HEK293 (cell line): ENCODE results near the gene BCL2.
A peak's percentile ranks its signal among the peaks of the same experiment; 100 is the strongest.

Experiments used
- CTCF ChIA-PET: fragments of 350-600 bp; formaldehyde crosslinking; extraction: SDS; loops from one replicate; lab custom pipeline; 2021; ENCODE audit warnings: antibody characterized with exemption; lab: Yijun Ruan, JAX
- POLR2A ChIA-PET: fragments of 300-600 bp; formaldehyde crosslinking; extraction: SDS; loops from one replicate; lab custom pipeline; 2020; ENCODE audit warnings: antibody characterized with exemption, inconsistent platforms; lab: Yijun Ruan, JAX
- H3K27ac ChIP-seq: fragments of 200-500 bp; sonication (Bioruptor generic); 2 replicates; pipeline ENCODE4 v1.5.1; 2014; ENCODE audit warnings: low read depth, low read length, control low read depth, inconsistent platforms; ENCODE audit errors: extremely low read depth
- H3K36me3 ChIP-seq, 2 experiments: fragments of 200-500 bp in 1 of 2; sonication (Bioruptor generic) in 1 of 2; 1 replicate in 1 of 2; 2 replicates in 1 of 2; pipeline ENCODE4 v1.5.1; 2014 to 2017; ENCODE audit warnings: inconsistent platforms in 2 of 2, low read length in 2 of 2; ENCODE audit not compliant: control insufficient read depth in 2 of 2, insufficient read depth in 1 of 2
- H3K4me1 ChIP-seq: fragments of 200-500 bp; sonication (Bioruptor generic); 2 replicates; pipeline ENCODE4 v1.5.1; 2014; ENCODE audit warnings: mild to moderate bottlenecking, low read length, inconsistent platforms; ENCODE audit not compliant: control insufficient read depth, insufficient read depth
- H3K4me3 ChIP-seq: 2 replicates; pipeline ENCODE4 v1.5.1; 2011; ENCODE audit warnings: low read depth, mild to moderate bottlenecking, control low read depth, low read length, moderate library complexity
- H3K9me3 ChIP-seq: fragments of 200-500 bp; sonication (Bioruptor generic); 2 replicates; pipeline ENCODE4 v1.5.1; 2014; ENCODE audit warnings: low read depth, low read length, inconsistent platforms; ENCODE audit not compliant: control insufficient read depth, insufficient read depth
- BCL6B ChIP-seq: fragments of 450-650 bp; formaldehyde crosslinking; IDR thresholded peaks from 2 replicates; pipeline ENCODE4 v1.5.1; 2017; ENCODE audit warnings: missing biosample characterization, missing genetic modification characterization
- FEZF1 ChIP-seq: fragments of 450-650 bp; formaldehyde crosslinking; IDR thresholded peaks from 2 replicates; pipeline ENCODE4 v1.5.1; 2016; ENCODE audit warnings: missing biosample characterization, missing genetic modification characterization
- GLIS2 ChIP-seq: fragments of 450-650 bp; formaldehyde crosslinking; IDR thresholded peaks from 2 replicates; pipeline ENCODE4 v1.5.1; 2016; ENCODE audit warnings: missing biosample characterization, missing genetic modification characterization
- HOXC10 ChIP-seq: sonication (generic); formaldehyde crosslinking; IDR thresholded peaks from 2 replicates; pipeline ENCODE4 v1.8.1; 2023; ENCODE audit warnings: mild to moderate bottlenecking, missing genetic modification reagents
- SALL2 ChIP-seq: fragments of 450-650 bp; formaldehyde crosslinking; IDR thresholded peaks from 2 replicates; pipeline ENCODE4 v1.5.0; 2017; ENCODE audit warnings: missing biosample characterization, mild to moderate bottlenecking, missing genetic modification characterization, borderline replicate concordance
- SP3 ChIP-seq: fragments of 450-650 bp; formaldehyde crosslinking; IDR thresholded peaks from 2 replicates; pipeline ENCODE4 v1.5.1; 2016; ENCODE audit warnings: missing biosample characterization, missing genetic modification characterization
- YY2 ChIP-seq: fragments of 450-650 bp; formaldehyde crosslinking; IDR thresholded peaks from 2 replicates; pipeline ENCODE4 v1.5.1; 2016; ENCODE audit warnings: missing biosample characterization, missing genetic modification characterization
- ZBTB7A ChIP-seq: fragments of 450-650 bp; formaldehyde crosslinking; IDR thresholded peaks from 2 replicates; pipeline ENCODE4 v1.5.1; 2016; ENCODE audit warnings: low read depth, missing biosample characterization, missing genetic modification characterization
- ZFP41 ChIP-seq: fragments of 450-650 bp; formaldehyde crosslinking; IDR thresholded peaks from 2 replicates; pipeline ENCODE4 v1.5.1; 2016; ENCODE audit warnings: missing biosample characterization, missing genetic modification characterization, borderline replicate concordance
- ZNF148 ChIP-seq: fragments of 450-650 bp; formaldehyde crosslinking; IDR thresholded peaks from 2 replicates; pipeline ENCODE4 v1.5.0; 2017; ENCODE audit warnings: missing biosample characterization, missing genetic modification characterization, borderline replicate concordance
- ZNF157 ChIP-seq: fragments of 450-650 bp; formaldehyde crosslinking; IDR thresholded peaks from 2 replicates; pipeline ENCODE4 v1.5.1; 2016; ENCODE audit warnings: missing biosample characterization, missing genetic modification characterization
- ZNF169 ChIP-seq: fragments of 450-650 bp; formaldehyde crosslinking; IDR thresholded peaks from 2 replicates; pipeline ENCODE4 v1.5.1; 2016; ENCODE audit warnings: missing biosample characterization, missing genetic modification characterization
- ZNF2 ChIP-seq: fragments of 450-650 bp; formaldehyde crosslinking; IDR thresholded peaks from 2 replicates; pipeline ENCODE4 v1.5.1; 2016; ENCODE audit warnings: missing biosample characterization, missing genetic modification characterization
- ZNF214 ChIP-seq: fragments of 450-650 bp; formaldehyde crosslinking; IDR thresholded peaks from 2 replicates; pipeline ENCODE4 v1.5.1; 2017; ENCODE audit warnings: missing biosample characterization, mild to moderate bottlenecking, missing genetic modification characterization, borderline replicate concordance
- ZNF239 ChIP-seq: fragments of 450-650 bp; formaldehyde crosslinking; IDR thresholded peaks from 2 replicates; pipeline ENCODE4 v1.5.1; 2016; ENCODE audit warnings: missing biosample characterization, missing genetic modification characterization
- ZNF292 ChIP-seq: fragments of 450-650 bp; formaldehyde crosslinking; IDR thresholded peaks from 2 replicates; pipeline ENCODE4 v1.5.1; 2016; ENCODE audit warnings: low read depth, missing biosample characterization, missing genetic modification characterization, borderline replicate concordance
- ZNF398 ChIP-seq: fragments of 450-650 bp; formaldehyde crosslinking; IDR thresholded peaks from 2 replicates; pipeline ENCODE4 v1.5.1; 2017; ENCODE audit warnings: missing biosample characterization, missing genetic modification characterization
- ZNF529 ChIP-seq: fragments of 450-650 bp; formaldehyde crosslinking; IDR thresholded peaks from 2 replicates; pipeline ENCODE4 v1.5.1; 2017; ENCODE audit warnings: missing genetic modification characterization, missing biosample characterization; ENCODE audit not compliant: insufficient replicate concordance
- ZNF558 ChIP-seq: fragments of 450-650 bp; formaldehyde crosslinking; IDR thresholded peaks from 2 replicates; pipeline ENCODE4 v1.5.1; 2016; ENCODE audit warnings: missing biosample characterization, missing genetic modification characterization
- ZNF571 ChIP-seq: fragments of 450-650 bp; formaldehyde crosslinking; IDR thresholded peaks from 2 replicates; pipeline ENCODE4 v1.5.0; 2017; ENCODE audit warnings: missing biosample characterization, missing genetic modification characterization
- ZNF580 ChIP-seq: fragments of 450-650 bp; formaldehyde crosslinking; IDR thresholded peaks from 2 replicates; pipeline ENCODE4 v1.5.1; 2016; ENCODE audit warnings: missing biosample characterization, missing genetic modification characterization
- ZNF600 ChIP-seq: fragments of 450-650 bp; formaldehyde crosslinking; IDR thresholded peaks from 2 replicates; pipeline ENCODE4 v1.5.1; 2016; ENCODE audit warnings: missing biosample characterization, missing genetic modification characterization
- ZNF747 ChIP-seq: fragments of 450-650 bp; formaldehyde crosslinking; IDR thresholded peaks from 2 replicates; pipeline ENCODE4 v1.5.1; 2016; ENCODE audit warnings: missing biosample characterization, missing genetic modification characterization
- ZNF768 ChIP-seq: fragments of 450-650 bp; formaldehyde crosslinking; IDR thresholded peaks from 2 replicates; pipeline ENCODE4 v1.5.1; 2018; ENCODE audit warnings: missing biosample characterization, mild to moderate bottlenecking, missing genetic modification characterization
- ZNF837 ChIP-seq: fragments of 450-650 bp; formaldehyde crosslinking; IDR thresholded peaks from 2 replicates; pipeline ENCODE4 v1.5.1; 2016; ENCODE audit warnings: missing biosample characterization, missing genetic modification characterization
- ZSCAN5A ChIP-seq: fragments of 450-650 bp; formaldehyde crosslinking; IDR thresholded peaks from 2 replicates; pipeline ENCODE4 v1.5.1; 2016; ENCODE audit warnings: missing biosample characterization, missing genetic modification characterization
- TF ChIP-seq, protein P1 (sequence below): fragments of 450-650 bp; formaldehyde crosslinking; IDR thresholded peaks from 2 replicates; pipeline ENCODE4 v1.5.1; 2016; ENCODE audit warnings: missing biosample characterization, missing genetic modification characterization

Gene BCL2

GRCh38 chr18:63198868-63199742, 120.5 kb downstream of the BCL2 start (continued):
- TF ChIP-seq ZNF571 (no peak), ZSCAN5A (no peak), SALL2 (tag by site-specific recombination) (no peak), ZNF169 (tag by site-specific recombination) (no peak), YY2 (tag by site-specific recombination) (peak; percentile 31; the same call in 1 of the 2 replicates), FEZF1 (tag by site-specific recombination) (0 out of 2 replicates have a peak, but pooled peaks have one; percentile 17), ZNF398 (tag by site-specific recombination) (no peak), ZBTB7A (tag by site-specific recombination) (no peak), HOXC10 (CRISPR knock-in tag) (no peak), ZNF2 (tag by site-specific recombination) (peak; percentile 17; the same call in 1 of the 2 replicates), ZNF214 (tag by site-specific recombination) (no peak), ZNF747 (no peak), ZFP41 (tag by site-specific recombination) (no peak), SP3 (tag by site-specific recombination) (no peak), ZNF239 (tag by site-specific recombination) (peak; percentile 29), ZNF837 (tag by site-specific recombination) (no peak), ZNF600 (tag by site-specific recombination) (no peak), ZNF157 (no peak)
- TF ChIP-seq, protein P1, sequence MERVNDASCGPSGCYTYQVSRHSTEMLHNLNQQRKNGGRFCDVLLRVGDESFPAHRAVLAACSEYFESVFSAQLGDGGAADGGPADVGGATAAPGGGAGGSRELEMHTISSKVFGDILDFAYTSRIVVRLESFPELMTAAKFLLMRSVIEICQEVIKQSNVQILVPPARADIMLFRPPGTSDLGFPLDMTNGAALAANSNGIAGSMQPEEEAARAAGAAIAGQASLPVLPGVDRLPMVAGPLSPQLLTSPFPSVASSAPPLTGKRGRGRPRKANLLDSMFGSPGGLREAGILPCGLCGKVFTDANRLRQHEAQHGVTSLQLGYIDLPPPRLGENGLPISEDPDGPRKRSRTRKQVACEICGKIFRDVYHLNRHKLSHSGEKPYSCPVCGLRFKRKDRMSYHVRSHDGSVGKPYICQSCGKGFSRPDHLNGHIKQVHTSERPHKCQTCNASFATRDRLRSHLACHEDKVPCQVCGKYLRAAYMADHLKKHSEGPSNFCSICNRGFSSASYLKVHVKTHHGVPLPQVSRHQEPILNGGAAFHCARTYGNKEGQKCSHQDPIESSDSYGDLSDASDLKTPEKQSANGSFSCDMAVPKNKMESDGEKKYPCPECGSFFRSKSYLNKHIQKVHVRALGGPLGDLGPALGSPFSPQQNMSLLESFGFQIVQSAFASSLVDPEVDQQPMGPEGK, result no peak

- Histone ChIP-seq H3K4me1 (peaks cover 10% of the 10 kb centered on the region), H3K9me3 (no peaks in the 10 kb centered on the region), H3K36me3 (no peaks in the 10 kb centered on the region), H3K27ac (no peak overlapping the region), H3K4me3 (no peak overlapping the region)
- ChIA-PET CTCF (no interaction called here), POLR2A (no interaction called here)
- TF ChIP-seq ZNF580 (0 out of 2 replicates have a peak, but pooled peaks have one; percentile 12), GLIS2 (tag by site-specific recombination) (no peak), BCL6B (tag by site-specific recombination) (no peak), ZNF529 (tag by site-specific recombination) (no peak), ZNF558 (tag by site-specific recombination) (no peak), ZNF768 (tag by site-specific recombination) (no peak), ZNF292 (no peak), ZNF148 (tag by site-specific recombination) (no peak)
These were observed 121.3 kb downstream of the BCL2 start for GRCh38 chr18:63198098-63198760.
